M059J (cell line): Measurements from ENCODE around the gene PIK3R5. TPM values are rescaled to one million over a fixed set of nuclear protein-coding genes. Genes with fewer than 3 reads are reported as not detected.

ENCODE experiments used
- DNase-seq: peaks from one replicate; pipeline ENCODE4 v3.0.0-alpha.2; 2012; ENCODE audit warnings: low read depth
- total RNA-seq: library from RNA; depleted of rRNA; stranded (reverse); fragments of >200 nt; shearing (Covaris generic); gene quantifications from 2 replicates; pipeline ENCODE4 v1.2.3, GENCODE V29; 2014

The PIK3R5 gene
- total RNA-seq, 1 experiment from 2014 or later: not detected

DNA sequence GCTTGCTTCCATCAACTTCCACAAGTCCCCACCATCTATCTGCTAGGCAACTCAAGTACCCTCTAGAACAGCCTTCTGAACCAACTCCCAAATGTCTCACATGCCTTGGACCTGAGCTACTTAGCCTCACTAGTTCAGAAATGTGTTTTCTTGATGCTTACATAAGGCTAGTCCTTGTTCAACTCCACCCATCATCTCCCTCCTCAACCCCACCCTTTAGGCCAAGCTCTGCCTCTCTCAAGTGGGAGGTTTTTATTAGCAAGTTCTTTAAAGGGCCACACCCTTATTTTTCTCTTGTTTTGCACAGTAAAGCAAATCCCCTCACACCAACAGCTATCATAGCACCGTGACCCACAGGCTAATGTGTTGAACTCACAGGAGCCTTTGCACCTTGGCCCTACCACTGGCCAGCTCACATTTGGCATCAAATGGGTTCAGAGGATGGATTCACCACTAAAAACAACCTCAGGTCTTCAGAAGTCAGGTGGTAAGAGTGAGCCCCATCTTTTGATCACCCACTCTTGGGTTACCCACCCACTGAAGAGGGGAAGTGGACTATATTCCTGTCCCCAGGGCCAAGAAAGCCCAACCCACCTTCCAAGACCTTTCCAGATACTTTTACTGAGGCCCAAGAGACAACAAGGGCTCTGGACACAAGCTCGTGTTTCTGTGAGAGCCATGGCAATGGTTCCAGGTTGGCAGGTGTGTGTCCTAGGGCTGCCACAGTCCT, 12.2 kb downstream of the PIK3R5 start:
- no peak for DNase-seq

DNA sequence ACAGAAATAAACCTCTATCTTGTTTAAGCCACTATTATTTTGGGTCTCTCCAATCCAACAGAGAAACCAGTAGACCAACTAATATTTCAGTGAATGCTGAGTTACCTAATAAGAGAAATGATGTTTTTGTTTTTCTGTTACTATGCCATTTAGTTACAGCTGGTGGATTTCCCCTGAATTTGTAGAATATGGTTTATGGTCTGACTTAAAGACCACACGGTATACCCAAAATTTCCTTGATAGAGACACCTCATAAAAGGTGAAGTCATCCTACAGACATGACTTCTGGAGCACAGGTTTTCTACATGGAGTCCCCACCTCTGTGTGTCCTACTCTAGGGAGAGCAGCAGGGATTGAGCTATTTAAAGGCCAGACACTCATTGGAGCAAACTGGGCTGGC, 13.3 kb downstream of the PIK3R5 start:
- no peak for DNase-seq

DNA sequence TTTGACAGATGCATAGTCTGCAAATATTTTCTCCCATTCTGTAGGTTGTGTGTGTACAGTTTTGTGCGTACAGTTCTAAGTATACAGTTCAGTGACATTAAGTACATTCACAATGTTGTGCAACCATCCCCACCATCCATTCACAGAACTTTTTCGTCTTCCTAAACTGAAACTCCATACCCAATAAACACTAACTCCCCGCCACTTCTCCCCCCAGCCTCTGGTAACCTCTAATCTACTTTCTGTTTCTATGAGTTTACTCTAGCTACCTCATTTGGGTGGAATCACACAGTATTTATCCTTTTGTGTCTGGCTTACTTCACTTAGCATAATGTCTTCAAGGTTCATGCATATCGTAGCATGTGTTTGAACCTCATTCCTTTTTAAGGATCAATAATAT, 14.3 kb downstream of the PIK3R5 start:
- no peak for DNase-seq

DNA sequence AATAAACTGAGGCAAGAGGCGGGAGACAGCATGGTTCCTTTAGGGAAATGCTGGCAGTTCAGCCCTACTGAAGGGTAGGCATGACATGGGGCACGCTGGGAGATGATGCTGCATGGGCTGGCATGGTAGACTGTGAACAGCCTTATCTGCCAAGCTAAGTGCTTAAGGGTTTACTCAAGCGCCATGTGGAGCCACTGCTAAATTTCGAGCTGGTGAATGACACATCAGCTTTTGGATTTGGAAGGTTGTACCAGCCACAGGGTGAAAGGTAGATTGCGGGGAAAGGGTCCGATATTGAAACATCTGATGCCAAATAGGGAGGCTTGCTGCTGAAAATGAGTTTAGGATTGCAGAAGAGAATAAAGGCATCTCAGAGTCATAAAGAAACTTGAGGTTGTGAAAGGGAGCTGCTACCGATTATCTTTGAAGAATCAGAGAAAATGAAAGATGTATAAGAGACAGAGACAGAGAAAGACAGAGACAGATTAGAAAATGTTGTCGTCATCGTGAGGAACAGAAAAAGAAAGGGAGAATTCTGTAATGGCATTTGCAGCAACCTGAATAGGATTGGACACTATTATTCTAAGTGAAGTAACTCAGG, 16.3 kb downstream of the PIK3R5 start:
- no peak for DNase-seq

DNA sequence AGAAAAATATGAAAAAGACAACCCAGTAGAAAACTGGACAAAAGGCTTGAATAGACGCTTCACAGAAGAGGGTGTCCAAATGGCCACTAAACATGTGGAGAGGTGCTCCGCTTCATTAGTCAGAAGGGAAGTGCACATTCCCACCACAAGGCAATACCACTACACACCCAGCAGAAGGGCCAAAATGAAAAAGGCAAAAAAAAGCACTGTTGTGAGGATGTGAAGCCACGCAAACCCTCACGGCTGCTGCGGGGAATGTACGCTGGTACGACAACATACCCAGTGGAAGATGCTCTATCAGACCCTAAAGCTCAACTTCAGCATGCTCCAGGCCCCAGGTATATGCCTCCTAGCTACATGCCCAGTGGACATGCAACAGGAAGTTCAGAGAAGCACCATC, 17.0 kb downstream of the PIK3R5 start:
- no peak for DNase-seq

DNA sequence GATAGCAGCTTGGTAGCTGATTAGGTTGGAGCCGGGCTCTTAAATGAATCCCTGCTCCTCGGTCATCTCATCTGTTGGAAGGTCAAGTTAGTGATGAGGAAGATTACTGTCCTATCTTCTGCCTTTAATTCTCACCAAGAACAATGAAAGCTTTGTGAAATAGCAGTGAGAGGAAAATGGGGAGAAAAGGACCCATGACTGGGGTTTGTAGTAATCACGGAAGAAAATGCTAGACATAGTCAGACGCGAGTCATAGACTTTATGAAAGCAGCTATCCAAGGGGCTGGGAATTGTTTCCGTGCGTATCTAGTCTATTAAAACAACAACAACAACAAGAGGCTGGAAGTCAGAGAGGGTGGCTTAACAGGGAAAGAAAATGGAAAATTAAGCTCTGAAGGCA, 18.3 kb downstream of the PIK3R5 start:
- DNase-seq: peak; percentile 42

DNA sequence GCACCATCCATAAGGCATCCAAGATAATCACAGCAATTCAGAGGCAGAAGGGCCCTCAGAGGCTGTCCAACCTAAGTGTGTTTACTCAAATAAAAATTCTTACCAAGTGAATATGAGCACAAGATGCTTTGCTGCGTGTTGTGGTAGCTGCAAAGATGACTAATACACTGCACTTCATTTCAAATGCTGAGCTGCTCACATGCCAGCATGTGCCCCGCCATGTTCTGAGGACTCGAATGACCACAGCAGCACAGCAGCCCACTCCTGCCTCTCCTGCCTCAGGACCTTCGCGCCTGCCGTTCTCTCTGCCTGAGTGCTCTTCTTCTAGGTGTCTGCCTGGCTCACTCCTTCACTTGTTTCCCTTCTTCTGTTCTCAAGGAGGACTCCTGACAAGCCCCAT, 19.0 kb downstream of the PIK3R5 start:
- peak; percentile 69 for DNase-seq

DNA sequence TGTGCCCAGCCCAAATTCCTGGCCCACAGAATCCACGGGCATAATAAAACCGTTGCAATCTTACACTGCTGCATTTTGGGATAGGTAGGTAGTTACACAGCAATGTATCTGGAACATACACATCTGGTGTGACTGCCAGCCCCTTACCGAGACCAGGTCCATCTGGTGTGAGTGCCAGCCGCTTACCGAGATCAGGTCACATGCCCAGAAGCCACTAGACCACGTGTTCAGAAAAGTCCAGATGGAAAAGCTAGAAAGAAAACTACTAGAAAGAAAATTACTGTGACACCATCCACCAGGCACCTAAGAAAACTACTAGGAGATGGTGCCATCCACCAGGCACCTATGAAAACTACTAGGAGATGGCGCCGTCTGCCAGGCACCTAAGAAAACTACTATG, 19.4 kb downstream of the PIK3R5 start:
- DNase-seq: no peak

DNA sequence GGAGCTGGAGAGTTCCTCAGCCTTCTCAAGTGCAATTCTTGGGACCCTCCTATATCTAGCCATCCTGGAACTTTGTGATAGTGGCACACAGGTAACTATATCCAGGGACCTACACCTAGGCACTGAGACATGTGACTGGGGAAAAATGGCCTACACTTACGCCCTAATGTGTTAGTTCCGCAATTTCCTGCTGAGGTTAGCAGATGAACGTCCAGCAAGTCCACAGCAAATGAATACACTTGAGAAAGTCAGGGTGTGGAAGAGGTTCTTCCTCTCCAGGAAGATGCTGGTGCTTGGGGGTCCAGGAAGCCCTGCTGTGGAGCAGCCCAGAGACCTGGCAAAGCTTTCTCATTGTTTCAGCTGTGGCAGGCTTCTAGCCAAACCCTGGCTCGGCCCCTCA, 20.8 kb downstream of the PIK3R5 start:
- no peak for DNase-seq

DNA sequence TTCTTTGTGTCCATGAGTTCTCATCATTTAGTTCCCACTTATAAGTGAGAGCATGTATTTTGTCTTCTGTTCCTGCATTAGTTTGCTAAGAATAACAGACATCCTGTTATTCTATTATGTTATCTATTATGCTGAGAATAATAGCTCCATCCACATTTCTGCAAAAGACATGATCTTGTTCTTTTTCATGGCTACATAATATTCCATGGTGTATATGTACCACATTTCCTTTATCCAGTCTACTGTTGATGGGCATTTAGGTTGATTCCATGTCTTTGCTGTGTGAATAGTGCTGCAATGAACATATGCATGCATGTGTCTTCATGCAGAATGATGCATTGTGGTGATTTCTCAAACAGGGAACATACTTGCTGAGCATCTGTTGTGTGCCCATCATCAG, 21.4 kb downstream of the PIK3R5 start:
- DNase-seq: no peak

DNA sequence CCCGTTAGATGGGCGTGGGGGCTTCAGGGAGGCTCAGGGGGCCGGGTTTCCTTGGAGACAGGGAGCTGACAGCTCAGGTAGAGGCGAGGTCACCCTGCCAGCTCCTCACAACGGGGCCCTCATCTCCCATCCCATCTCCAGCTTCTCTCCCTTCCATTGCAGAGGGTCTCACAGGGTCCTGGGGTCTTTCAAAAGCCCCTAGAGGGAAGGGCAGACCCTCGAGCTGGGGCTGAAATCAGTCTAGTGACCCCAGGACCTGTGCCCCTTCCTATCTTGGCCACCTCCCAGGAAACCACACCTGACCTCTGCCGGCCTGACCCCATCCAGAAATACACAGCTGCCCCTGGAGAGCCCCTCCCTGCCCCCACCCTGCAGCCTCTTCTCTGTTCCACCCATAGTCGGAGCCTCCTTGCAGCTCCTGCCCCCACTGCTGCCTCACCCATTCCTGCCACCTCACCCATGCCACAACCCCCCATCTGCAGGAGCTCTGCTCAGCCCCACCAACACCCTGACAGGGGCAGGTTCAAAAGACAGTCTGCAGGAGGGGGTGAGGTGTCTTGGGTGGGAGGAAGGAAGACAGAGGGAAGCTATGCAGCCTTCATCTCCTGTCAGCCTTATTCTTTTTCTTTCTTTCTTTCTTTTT, 23.4 kb downstream of the PIK3R5 start:
- no peak for DNase-seq

DNA sequence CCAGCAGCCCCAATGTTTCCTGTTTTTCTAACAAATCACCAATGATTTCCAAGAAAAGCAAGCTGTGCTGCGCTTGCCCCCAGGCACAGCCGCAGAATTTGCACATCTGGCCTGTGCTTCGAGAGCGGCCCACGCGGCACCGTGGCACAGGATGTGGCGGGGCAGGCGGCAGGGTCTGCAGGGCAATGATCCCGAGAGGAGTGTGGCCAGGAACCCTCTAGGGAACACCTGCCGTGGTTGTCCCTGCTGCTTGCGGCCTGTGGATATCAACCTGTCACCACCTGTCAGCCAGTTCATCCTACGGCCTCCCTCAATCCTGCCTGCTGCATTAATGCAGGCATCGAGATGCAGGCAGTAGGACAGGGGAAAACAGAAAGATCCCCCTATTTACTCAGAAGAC, 24.0 kb downstream of the PIK3R5 start:
- no peak for DNase-seq

DNA sequence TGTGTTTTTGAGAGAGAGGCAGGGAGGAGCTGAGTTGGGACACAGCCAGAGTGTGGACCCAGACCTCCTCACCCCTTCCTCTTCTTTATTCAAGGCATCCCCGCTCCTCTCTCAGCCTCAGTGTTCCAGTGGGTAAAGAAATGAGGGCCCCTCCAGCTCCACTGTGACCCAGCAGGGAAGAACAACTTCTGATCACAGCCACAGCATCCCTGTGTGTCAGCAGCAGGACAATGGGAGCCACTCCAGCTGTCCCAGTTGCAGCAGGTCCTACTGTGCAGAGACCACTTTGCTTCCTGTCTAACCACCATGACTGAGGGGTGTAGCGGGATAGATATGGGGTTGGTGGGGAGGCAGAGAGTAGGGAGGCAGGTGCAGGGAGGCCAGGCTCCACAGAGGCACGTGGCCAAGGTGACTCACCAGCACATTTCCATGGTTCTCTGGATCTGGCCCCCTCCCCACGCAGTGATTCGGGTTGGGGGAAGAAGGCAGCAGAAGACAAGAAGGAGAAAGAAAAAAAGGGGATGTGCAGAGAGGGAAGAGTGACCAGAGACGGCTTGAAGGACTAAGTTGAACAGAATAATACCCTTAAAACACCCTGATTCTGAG, 24.5 kb downstream of the PIK3R5 start:
- DNase-seq: no peak

DNA sequence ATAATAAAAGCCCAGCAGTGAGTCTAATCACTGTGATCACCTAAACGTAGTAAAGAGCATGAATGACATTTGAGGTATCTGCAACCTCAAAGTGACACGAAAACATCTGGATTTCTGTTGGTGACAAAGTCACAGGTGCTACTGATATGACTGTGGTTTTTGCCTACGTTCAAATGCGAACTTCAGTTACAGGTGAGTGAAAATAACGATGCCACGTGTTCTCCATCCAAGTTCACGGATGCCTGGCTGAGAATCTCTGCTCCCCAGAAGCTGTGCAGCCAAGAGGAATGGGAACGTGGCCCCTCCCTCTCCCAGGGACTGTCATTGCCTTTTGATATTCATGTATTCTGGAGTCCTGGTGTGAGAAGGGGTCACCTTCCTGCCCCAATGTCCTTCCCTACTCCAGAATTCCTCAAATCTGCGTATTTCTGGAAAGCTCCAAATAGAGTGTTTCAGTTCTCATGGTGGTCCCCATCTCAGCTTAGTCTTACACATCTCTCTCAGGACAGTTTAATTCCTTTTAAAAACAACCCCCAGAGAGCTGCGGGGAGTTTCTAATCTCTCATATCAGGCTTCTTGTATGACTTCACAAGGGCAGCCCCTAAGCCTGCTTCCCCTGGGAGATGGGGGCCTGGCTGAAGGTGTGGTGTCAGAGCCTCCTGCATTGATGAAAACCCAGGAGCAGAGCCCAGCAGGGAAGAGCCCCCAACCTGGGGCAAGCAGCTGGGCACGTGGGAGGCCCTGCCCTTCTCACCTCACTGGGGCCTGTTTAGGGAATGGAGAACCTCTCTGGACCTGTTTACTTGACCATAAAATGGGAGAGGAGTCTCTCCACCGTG, 25.8 kb downstream of the PIK3R5 start:
- no peak for DNase-seq

DNA sequence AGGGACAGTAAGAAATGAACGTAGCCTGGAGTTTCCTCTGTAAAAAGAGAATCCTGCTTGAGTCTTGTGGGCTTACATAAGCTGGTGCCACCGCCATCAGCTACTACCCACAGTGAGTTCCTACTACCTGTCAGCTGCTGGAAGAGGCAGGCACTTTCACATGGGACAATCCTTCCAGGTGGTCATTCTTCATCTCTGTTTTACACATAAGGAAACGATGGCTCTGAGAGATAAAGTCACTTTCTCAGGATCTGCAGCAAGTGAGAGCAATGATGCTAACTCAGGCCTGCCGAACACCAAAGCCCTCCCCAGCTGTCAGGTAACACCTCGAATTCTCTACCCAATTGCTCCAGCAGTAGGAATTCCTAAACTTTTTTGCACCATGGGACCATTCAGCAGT, 26.6 kb downstream of the PIK3R5 start:
- DNase-seq: no peak

DNA sequence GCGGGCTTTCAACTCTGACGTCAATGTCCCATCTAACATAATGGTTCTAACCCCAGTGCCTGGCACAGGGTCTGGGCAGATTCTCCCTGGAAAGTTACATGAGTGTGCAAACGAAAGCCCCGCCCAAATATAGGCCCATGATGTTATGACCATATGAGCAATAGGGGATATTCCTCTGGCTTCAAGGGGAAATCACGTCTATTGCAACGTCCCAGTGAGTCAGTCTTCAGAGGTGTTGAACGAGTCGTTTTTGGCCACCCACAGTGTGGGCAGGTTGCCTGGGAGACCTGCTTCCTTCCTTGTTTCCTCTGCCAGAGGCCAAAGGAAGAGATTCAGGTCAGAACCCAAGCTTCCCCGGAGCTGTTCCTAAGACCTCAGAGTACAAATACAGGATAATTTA, 30.3 kb downstream of the PIK3R5 start:
- peak; percentile 37 for DNase-seq

DNA sequence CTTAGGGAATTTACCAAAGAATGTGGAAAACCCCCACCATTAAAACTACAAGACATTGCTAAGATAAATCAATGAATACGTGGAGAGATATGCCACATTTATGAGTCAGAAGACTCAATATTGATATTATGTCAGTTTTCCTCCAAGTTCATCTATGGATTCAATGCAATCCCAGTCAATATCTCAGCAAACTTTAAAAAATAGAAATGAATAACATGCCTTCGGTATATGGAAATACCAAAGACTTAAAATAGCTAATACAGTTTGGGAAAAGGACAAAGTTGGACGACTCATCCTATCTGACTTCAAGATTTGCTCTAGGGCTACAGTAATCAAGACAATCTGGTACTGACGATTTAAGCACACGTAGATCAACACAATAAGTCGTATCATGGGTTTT, 31.2 kb downstream of the PIK3R5 start:
- DNase-seq: no peak

DNA sequence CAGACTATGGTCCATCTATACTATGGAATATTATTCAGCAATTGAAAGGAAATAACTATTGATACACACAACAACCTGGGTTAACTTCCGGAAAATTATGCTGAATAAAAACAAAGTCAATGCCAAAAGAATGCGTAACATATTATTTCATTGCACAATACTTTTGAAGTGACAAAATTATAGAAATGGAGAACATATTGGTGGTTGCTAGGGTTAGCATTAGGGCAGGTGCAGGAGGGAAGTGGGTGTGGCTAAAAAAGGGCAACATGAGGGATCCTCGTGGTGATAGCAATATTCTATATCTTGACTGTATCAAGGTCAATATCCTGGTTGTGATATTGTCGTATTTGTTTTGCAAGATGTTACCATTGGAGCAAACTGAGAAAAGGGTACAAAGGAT, 34.9 kb downstream of the PIK3R5 start:
- DNase-seq: no peak

DNA sequence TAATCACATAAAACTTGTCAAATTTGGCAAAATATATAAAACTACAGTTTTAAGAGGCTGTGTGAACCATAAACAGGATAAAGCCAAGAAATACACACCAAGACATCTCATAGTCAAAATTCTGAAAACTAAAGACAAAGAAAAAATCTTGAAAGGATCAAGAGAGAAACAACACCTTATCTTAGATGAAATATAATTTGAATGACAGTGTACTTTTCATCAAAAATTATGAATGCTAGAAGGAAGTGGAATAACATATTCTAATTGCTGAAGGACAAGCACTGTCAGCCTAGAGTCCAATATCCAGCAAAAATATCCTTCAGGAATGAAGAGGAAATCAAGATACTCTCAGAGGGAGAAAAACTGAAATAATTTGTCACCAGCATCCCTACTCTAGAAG, 37.2 kb downstream of the PIK3R5 start:
- DNase-seq: no peak

DNA sequence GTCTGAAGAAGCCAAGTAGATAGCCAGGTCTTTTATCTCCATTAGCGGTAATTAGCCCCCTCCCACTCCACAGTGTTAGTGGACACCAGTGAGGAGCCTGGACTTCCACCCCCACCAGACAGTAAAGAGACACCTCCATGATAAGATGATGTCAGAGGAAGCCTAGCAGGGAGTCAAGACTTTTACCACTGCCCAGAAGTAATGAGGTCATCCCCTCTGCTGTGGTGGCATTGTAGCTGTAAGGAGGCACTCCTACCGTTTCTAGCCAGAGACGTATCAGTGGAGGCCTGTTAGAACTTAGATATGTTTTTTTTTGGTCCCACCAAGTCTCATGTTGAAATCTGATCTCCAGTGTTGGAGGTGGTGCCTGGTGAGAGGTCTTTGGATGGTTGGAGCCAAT, 38.1 kb downstream of the PIK3R5 start:
- DNase-seq: no peak

DNA sequence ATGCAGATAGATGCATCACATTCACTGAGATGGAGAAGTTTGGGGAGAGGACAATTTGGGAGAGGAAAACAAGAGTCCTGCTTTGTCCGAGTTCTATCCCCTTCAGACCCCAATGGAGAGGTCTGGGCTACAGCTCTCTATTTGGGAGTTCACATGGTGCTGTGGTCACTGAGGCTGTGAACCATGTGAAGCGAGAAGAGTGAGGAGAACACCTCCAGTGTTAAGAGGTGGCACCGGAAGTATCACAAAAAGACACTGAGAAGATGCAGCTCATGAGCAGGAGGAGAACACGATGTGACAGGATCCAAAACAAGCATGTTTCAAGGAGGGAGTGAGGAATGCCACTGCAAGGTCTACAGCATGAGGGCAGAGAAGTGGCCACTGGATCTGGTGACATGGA, 39.7 kb downstream of the PIK3R5 start:
- DNase-seq: no peak

DNA sequence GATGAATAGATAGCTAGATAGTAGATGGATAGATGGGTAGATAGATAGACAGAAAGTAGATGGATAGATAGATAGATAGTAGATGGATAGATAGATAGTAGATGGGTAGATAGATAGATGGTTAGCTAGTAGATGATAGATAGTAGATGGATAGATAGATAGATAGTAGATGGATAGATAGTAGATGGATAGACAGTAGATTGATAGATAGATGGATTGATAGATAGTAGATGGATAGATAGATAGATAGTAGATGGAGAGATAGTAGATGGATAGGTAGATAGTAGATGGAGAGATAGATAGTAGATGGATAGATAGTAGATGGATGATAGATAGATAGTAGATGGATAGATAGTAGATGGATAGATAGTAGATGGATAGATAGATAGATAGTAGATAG, 40.4 kb downstream of the PIK3R5 start:
- no peak for DNase-seq
